Measurements from ENCODE around the gene C1QTNF6. TPM values are rescaled to one million over a fixed set of nuclear protein-coding genes. Genes with fewer than 3 reads are reported as not detected.

Gene C1QTNF6
- total RNA-seq, 1 donor from 2014 or later = 5.3 TPM

- Histone ChIP-seq H3K27ac (no peak overlapping the region), H3K36me3 (no peaks in the 10 kb centered on the region), H3K4me3 (peak overlapping the region; percentile 34), H3K4me1 (no peaks in the 10 kb centered on the region), H3K9me3 (no peaks in the 10 kb centered on the region), H3K27me3 (ENCODE audit: low read depth) (peaks cover 4% of the 10 kb centered on the region)
- no peak for DNase-seq
- no peak for TF ChIP-seq CTCF (IDR thresholded peaks at IDR 0.05)
- intact Hi-C loops (cut with DNase I) = no loop called here
- no peak for ATAC-seq
Measured at GRCh38 chr22:37147186-37147990, 40.7 kb downstream of the C1QTNF6 start.

- Histone ChIP-seq H3K4me3 (peak overlapping the region; percentile 34), H3K36me3 (no peaks in the 10 kb centered on the region), H3K4me1 (no peaks in the 10 kb centered on the region), H3K27ac (no peak overlapping the region), H3K27me3 (ENCODE audit: low read depth) (peaks cover 4% of the 10 kb centered on the region), H3K9me3 (no peaks in the 10 kb centered on the region)
- ATAC-seq (no peak), DNase-seq (no peak)
- intact Hi-C loops (cut with DNase I) = no loop called here
- no peak for TF ChIP-seq CTCF (IDR thresholded peaks at IDR 0.05)
Measured at GRCh38 chr22:37146507-37147180, 41.4 kb downstream of the C1QTNF6 start.

GRCh38 chr22:37146051-37146385 is 42.0 kb downstream of the C1QTNF6 start:
- no peak for ATAC-seq
- TF ChIP-seq CTCF (IDR thresholded peaks at IDR 0.05) = no peak

GRCh38 chr22:37145180-37146050 is 42.6 kb downstream of the C1QTNF6 start:
- Histone ChIP-seq H3K27me3 (ENCODE audit: low read depth) (peaks cover 4% of the 10 kb centered on the region), H3K36me3 (no peaks in the 10 kb centered on the region), H3K4me3 (no peak overlapping the region), H3K4me1 (no peaks in the 10 kb centered on the region), H3K9me3 (no peaks in the 10 kb centered on the region), H3K27ac (no peak overlapping the region)
- DNase-seq = no peak
- intact Hi-C loops (cut with DNase I) = no loop called here
- no peak for ATAC-seq
- no peak for TF ChIP-seq CTCF (IDR thresholded peaks at IDR 0.05)

More at GRCh38 chr22:37146051-37146385, 42.0 kb downstream of the C1QTNF6 start:
- Histone ChIP-seq H3K4me3 (no peak overlapping the region), H3K9me3 (no peaks in the 10 kb centered on the region), H3K4me1 (no peaks in the 10 kb centered on the region), H3K27ac (no peak overlapping the region), H3K27me3 (ENCODE audit: low read depth) (peaks cover 4% of the 10 kb centered on the region), H3K36me3 (no peaks in the 10 kb centered on the region)
- no peak for DNase-seq
- intact Hi-C loops (cut with DNase I) = no loop called here

- Histone ChIP-seq H3K27ac (no peak overlapping the region), H3K4me1 (no peaks in the 10 kb centered on the region), H3K4me3 (no peak overlapping the region), H3K36me3 (no peaks in the 10 kb centered on the region), H3K9me3 (no peaks in the 10 kb centered on the region), H3K27me3 (ENCODE audit: low read depth) (peaks cover 4% of the 10 kb centered on the region)
- ATAC-seq = no peak
- DNase-seq = no peak
- intact Hi-C loops (cut with DNase I) = no loop called here
- TF ChIP-seq CTCF (IDR thresholded peaks at IDR 0.05) = no peak
Measured at GRCh38 chr22:37144180-37144554, 43.9 kb downstream of the C1QTNF6 start.

Data from lower lobe of right lung (tissue), 2 donors.